Activated T-cell treated with anti-CD3 and anti-CD28 coated beads for 48 hours (primary cell): ENCODE results near the gene RPS21.

Source experiments
- DNase-seq: peaks from one replicate; pipeline ENCODE4 v3.0.0-alpha.2; 2020; ENCODE audit warnings: low read depth

RPS21 gene

DNA sequence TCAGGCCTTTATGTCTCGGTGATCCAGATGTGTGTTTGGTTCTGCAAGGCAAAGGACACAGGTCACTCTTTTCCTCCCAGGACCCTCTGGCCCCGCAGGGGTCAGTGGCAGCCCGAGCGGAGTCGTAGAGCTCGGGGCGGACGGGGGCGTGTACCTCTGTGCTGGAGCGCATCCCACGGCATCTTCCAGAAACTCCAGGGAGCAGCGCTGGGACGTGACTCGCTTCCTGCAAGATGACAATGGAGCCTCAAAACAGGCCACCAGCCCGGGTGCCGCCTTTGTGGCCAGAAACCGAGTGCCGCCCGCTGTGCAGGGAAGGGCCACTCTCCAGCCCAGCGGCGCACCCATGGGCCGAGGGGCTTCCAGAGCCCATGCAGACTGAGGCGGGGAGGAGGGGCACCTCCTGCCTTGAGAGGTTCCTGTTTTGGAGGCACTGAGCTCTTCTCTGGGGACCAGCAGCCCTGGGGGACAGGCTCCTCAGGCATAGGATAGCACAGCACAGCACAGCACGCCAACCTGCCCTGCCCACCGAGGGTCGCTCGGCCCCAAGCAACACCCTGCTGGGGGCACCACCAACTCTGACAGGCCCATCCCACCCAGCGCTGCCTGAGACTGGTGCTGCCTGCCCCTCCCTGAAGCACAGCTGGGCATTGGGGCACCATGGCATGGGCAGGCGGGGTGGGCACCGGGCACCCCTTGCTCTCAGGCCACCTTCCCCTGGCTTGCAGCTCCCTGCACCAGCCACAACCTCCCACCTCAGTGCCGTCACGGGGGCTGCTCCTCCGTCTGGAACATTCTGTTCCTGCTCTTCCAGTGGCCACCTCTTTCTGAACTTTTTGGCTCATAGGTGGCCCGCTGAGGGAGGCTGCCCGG lies 9.7 kb downstream of the RPS21 start:
- DNase-seq, result no peak

DNA sequence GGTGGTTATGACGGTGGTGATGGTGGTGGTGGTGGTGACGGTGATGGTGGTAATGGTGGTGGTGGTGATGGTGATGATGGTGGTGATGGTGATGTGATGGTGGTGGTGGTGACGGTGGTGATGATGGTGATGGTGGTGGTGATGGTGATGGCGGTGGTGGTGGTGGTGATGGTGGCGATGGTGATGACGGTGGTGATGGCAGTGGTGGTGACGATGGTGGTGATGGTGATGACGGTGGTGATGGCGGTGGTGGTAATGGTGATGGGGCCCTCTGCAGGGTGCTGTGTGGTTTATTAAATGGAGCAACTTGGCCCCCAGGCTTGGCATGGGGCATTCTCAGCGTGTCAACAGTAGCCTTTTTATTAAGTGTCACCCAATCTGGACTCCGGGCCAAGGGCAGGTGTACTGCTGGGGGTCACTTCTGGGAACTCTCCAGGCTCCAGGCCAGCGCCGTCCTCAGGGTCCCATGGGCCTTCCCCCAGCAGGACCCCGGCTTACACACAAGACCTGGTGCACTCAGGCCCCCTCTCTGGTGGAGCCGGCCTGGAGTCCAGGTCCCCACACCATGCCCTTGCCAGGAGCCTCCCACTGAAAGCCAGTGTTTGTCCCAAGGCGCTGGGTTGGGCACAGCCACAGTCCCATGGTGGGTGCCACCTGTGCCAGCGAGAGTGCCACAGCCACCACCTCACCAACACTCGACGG lies 11.4 kb downstream of the RPS21 start:
- DNase-seq, result no peak

GRCh38 chr20:62400021-62400420 lies 13.1 kb downstream of the RPS21 start:
- no peak for DNase-seq

- DNase-seq, result no peak
These were observed 13.6 kb downstream of the RPS21 start for GRCh38 chr20:62400541-62400940.

- DNase-seq, result no peak
These were observed 14.5 kb downstream of the RPS21 start for GRCh38 chr20:62401331-62401779.

- DNase-seq, result no peak
These were observed 15.7 kb downstream of the RPS21 start for GRCh38 chr20:62402456-62403150.

DNA sequence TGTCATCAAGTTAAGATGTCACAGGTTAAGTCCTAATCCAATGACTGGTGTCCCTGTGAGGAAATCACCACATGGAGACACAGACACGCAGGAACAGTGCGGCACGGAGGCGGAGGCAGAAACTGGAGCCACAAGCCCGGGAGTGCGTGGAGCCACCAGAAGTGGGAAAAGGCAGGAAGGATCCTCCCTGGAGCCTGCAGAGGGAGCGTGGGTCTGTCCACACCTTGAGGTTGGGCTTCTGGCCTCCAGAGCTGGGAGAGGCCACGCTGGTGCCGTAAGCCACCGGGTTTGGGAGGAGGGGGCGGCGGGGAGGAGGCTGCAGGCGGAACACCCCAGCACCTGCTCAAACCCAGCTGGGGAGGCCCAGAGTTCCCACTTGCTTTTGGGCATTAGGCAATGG lies 16.4 kb downstream of the RPS21 start:
- DNase-seq, result no peak

DNA sequence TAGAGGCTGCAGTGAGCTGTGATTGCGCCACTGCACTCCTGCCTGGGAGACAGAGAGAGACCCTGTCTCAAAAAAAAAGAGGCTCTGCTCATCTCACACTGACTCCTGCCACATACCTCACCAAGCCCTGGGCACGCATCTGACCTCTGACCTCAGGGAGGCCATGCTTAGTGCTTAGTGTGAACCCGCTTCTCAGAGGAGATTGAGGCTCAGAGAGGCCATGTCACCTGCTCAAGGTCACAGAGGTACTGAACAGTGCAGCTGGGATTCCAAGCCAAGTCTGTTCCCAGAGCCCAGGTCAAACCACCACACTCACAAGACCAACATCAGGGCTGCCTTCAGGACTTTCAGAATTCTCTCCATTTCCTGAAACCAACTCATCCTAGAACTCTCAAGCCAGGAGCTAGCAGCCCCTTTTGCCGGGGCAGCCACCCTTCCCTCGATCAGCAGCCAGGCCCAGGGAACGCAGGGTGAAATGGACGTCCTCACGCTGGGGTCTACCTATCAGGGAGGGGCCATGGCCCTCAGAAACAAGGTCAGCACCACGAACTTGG lies 17.3 kb downstream of the RPS21 start:
- DNase-seq, result no peak

DNA sequence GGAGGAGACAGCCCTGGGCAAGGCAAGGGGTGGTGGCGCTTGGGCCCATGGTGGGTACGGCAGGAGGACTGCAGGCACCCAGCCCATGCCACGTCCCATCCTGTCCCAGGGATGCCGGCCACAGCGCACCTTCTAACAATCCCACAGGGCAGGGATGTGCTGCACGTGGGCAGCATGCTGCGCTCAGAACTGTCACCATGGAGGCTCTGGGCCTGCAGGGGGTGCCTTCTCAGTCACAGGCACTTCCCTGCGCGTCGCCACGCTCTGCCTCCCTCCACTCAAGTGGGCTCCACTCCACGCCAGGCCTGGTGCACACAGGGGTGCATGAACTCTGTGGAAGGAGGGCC lies 17.8 kb downstream of the RPS21 start:
- no peak for DNase-seq

GRCh38 chr20:62405108-62405980 lies 18.4 kb downstream of the RPS21 start:
- DNase-seq, result no peak

GRCh38 chr20:62405981-62406513 lies 19.1 kb downstream of the RPS21 start:
- DNase-seq, result no peak

DNA sequence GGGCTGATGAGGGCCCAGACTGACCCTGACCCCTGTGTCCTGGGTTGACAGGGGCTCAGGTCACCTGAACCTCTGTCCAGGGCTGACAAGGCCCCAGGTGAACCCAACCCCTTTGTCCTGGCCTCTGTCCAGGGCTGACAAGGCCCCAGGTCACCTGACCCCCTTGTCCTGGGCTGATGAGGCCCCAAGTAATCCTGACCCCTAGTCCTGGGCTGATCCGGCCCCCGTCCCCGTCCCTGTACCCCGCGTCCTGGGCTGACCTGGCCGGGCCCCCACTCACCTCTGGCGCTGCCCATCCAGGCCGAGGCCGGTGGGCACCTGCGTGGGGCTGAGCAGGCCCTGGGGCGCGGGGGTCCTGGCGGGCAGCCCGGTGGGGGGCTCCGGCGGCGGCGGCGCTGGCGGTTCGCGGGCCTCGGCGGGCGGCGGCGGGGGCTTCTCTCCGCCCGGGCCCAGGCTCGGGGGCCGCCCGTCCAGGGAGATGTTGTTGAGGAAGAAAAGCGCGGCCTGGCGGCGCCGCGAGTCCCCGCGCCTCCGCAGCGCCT lies 19.8 kb downstream of the RPS21 start:
- DNase-seq, result no peak

- peak; percentile 93 for DNase-seq
These were observed 20.5 kb downstream of the RPS21 start, which contains the start of gene CABLES2 for GRCh38 chr20:62407221-62407992. CABLES2 (minus strand) TSS chr20:62407285; CDS start chr20:62407276, 9 bp downstream.

DNA sequence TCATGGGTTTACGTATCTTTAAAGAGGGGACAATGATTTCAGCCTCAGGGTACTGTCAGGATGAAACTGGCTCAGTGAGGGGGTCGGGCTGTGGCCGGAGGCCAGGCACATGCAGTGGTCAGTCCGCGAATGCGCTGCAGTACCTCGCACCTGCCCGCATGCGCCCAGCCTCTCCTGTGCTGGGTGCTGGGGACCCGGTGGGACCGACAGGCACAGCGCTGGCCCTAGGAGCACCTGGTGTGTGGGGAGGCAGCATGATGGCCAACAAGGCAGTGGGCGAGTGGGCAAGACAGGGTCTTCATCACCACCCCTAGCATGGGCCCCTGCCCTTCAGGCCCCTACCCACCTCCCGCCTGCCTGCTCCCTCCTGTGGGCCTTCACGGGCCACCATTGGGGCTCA lies 21.2 kb downstream of the RPS21 start:
- no peak for DNase-seq

DNA sequence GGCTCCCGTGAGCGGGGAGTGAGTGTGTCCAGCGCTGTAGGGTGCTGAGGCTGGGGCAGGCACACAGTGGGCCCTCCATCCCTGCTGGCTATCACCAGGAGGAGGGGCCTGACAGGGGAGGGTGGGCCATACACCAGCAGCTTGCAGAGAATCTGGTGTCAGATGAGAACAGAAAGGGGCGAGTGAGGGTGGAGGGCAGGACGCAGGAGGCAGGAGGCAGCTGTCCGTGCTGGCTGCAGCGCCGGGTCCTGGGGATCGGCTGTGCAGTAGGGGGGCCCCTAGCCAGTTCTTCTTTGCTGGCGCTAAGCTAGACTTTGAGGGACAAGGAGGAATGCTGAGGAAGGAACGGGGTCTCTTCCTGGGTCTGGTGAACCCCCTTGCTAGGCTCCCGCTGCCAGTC lies 21.7 kb downstream of the RPS21 start:
- no peak for DNase-seq

DNA sequence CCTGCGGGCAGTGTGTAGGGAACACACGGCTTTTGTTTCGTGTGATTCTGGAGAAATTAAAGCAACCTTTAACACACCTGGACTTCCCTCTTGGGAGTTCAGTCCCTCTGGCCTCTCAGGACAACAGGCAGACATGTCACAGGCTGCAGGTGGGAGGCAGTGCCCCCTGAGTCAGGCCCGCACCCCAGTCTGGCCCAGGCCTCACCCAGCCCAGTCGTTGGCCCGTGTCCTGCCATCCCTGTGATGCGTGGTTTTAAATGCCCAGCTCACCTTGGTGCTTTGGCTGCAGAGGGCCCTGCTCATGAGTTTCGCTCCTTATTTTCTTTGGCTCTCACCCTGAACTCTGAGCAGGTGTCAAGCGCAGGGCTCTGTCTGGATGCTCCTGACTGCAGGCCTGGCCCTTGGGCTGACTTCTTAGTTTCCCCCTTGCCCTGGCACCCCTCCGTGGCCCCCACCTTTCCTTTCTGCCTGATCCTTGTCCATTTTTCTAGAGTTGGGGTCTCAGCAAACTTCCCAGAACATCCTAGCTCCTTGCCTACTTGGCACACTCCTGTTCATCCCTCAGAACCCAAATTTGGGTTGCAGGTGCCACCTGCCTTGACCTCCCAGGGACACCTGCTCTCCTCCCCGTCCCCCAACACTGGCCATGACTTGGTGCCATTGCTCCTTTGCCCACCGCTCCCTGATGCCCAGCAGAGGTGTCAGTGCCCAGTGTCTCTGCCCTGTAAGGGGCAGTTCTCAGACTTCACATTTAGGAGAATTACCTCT lies 22.4 kb downstream of the RPS21 start:
- no peak for DNase-seq

DNA sequence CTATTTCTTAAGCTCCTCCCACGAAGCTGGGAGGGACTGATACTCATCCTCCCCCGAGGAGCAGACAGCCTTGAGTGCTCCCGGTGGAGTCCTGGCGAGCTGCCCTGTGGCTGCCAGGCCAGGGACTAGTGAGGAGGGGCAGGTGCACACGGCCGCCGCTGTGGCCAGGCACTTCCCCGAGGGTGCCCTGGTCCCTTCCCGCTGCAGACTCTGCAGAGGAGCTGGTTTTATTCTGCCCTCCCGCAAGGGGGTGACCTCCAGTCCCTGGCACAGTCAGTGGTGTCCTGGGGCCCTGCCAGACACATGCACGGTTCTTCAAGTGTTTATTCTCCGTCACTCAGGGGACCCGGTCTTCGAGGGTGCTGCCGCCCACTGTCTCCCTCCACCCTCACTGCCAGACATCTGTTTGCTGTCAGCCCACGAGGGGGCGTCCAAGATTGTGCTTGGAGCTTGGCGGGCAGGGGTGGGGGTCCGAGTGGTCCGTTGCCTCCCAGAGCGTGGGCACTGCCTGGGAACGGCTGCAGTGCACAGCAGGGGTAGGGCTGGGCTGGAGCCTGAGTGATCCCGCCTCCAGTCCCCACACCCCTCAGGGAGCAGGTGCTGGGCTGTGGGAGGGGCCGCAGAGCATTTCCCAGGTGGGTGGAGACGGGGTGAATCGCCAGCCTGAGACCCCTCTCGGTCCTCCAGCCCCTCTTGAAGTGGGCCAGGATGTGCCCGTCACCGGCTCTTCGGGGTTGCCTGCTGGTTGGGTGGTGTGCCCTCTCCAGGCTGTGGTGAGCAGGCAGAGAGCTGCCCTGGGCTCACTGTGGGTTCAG lies 23.2 kb downstream of the RPS21 start:
- DNase-seq, result peak; percentile 40

GRCh38 chr20:62410746-62411478 lies 24.0 kb downstream of the RPS21 start:
- no peak for DNase-seq
